ENCODE results near the gene HMCN2.

GRCh38 chr9:130289711-130290241 is 24.2 kb downstream of the HMCN2 start:
- TF ChIP-seq CTCF (IDR thresholded peaks at IDR 0.05; ENCODE audit: extremely low read depth in 1 of 2, insufficient read depth in 1 of 2, low read depth in 1 of 2, low read length in 2 of 2) (no peak), EZH2 (IDR thresholded peaks at IDR 0.05; ENCODE audit: borderline replicate concordance, low read depth, low read length, severe bottlenecking) (no peak), POLR2AphosphoS5 (IDR thresholded peaks at IDR 0.05; ENCODE audit: insufficient read depth, low read depth, low read length) (no peak), MYC (IDR thresholded peaks at IDR 0.05; ENCODE audit: low read depth, low read length) (no peak), POLR2A (IDR thresholded peaks at IDR 0.05; ENCODE audit: low read depth, low read length) (no peak), JUN (IDR thresholded peaks at IDR 0.05; ENCODE audit: borderline replicate concordance, insufficient read depth, insufficient read length, low read depth) (no peak), MAX (IDR thresholded peaks at IDR 0.05; ENCODE audit: insufficient read depth, insufficient read length) (no peak), GATA2 (IDR thresholded peaks at IDR 0.05; ENCODE audit: insufficient read depth, insufficient read length, low read depth, low read length) (no peak)
